LoVo (cell line): ENCODE results near the gene ARPC5.
A peak's percentile ranks its signal among the peaks of the same experiment; 100 is the strongest.
"Not testable (repeated sequence)": the region's sequence is repeated elsewhere in the genome, so short reads cannot be mapped to it uniquely, and the experiment has no call there.

Experiments used
- DNase-seq: peaks from one replicate; pipeline ENCODE4 v3.0.0-alpha.2; 2016; ENCODE audit warnings: low spot score

Gene ARPC5

DNA sequence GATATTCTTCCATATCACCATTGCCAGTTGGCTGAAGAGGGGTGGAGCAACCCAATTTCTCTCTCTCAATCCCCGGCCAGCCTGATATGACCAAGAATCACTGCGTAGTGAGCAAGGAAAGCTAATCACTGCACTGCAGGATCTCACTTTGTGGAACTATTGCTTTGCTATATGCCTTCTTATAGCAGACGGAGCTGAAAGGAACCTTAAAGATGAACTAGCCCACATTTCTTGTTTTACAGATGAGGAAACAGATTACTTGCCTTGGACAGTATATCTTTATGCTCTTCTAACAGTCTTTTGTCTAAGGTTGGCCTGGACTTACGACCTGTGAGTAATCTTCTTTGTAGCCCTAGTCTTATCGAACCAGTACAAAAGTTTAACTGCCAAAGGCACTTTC is 9.9 kb upstream of the ARPC5 start:
- no peak for DNase-seq

DNA sequence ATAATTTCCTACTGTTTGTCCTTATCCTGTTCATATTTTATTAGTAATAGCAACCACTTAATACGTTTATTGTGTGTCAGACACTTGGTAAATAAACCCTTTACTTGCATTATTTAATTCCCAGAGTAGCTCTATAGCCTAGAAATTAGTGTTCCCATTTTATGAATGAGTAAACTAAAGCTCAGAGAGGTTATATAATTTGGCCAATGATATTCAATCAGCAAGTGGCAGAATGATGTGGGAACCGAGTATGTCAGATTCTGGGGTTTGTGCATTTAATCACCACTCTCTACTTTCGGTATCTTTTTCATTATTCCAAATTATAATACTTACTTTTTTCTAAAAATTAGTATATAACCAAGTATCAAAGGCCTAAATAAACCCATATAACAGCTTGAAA is 6.6 kb upstream of the ARPC5 start:
- DNase-seq = no peak

DNA sequence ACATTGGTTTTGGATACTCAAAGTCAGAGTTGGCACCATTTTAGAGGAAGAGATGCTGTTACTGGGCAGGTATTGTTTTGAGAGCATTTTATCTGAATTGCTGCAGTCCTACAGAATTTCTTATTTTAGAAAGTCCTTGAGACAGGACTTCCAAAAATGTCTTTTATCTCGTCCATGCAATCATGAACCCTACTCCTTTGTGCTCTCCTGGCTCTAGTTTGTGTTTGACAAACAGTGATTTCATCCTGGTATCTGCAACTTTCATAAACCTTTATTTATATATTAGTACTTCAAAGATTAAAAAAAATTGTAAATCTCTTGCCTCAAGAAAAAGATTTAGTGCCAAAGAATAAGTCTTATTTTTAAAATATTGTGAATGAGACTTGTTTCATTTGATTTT is 4.6 kb upstream of the ARPC5 start:
- DNase-seq = no peak

DNA sequence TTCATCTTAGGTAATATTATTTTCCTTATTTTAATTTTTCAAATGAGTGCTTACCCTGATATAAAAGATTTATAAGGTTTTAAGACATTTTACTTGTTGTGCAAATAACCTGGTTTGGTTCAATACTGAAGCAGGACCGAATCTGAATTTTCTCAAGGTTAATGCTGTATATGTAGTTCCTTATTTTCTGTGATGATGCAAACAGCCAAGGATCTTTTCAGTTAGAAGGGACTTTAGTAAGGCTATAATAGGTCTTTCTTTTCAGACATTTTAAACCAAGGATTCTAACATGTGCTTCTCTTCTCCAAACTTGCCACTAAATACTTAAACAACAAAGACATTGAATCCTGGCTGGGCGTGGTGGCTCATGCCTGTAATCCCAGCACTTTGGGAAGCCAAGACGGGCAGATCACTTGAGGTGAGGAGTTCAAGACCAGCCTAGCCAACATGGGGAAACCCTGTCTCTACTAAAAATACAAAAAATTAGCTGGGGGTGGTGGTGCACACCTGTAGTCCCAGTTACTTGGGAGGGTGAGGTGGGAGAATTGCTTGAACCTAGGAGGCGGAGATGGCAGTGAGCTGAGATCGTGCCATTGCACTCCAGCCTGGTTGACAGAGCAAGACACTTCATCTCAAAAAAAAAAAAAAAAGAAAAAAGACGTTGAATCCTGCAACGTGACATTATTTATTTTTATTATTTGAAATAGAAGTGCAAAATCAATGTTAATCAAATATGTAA is 3.2 kb upstream of the ARPC5 start:
- DNase-seq = no peak

DNA sequence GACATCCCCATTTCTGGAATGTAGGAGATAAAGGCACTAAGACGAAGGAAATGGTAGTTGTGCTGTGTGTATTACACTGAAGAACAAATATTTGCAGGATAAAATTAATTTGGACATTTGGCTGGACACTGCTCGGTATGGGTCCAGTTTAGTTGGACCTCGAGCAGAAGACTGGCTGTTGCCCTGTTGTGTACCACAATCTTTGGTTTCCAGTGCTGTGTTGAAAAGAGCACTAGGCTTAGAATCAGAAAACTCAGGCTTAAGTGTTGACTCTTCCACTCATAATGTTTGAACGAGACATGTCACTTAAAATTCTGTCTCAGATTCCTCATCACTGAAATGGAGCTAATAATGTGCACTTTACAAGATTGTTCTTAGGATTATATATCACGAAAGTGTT is 1.2 kb upstream of the ARPC5 start:
- DNase-seq = no peak

DNA sequence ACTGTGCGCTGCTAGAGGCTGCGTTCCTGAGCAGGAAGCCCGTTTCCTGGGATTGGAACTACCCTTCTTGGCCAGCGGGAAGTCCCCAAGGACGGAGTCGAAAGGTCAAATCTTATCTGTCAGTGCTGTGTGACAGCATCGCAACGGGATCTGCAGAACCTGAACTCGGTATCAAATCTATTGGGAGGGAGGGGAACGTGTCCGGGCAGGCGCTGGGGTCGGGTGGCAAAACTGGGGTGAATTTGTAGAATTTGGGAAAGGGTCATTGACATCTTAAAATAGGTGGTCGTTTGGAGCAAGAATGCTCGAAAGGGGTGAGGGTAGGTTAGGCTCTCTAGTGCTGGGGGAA is 725 bp upstream of the ARPC5 start:
- no peak for DNase-seq

DNA sequence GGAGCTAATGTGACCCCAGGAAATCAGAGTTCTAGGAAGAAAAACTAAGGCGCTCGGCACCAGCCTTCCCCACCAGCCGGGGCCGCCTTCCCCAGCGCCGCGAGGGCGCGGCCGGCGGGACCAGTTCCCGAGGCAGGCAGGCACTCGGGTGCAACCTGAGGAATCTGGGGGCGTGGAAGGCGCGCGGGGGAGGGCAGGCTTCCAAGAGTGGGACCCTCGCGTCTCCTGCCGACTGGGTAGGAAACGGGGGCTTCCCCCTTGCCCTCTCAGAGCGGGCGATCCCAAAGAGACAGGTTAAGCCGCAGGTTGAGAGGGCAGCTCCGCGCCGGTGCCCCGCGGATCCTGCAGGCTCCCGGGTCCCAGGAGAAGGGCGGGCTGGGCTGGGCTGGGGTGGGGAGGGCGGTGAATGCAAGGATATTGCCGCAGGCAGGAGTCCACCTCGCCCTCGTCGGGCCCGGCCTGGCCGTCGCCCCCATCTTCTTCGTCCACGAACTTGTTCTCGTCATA is 431 bp downstream of the ARPC5 start:
- no peak for DNase-seq

DNA sequence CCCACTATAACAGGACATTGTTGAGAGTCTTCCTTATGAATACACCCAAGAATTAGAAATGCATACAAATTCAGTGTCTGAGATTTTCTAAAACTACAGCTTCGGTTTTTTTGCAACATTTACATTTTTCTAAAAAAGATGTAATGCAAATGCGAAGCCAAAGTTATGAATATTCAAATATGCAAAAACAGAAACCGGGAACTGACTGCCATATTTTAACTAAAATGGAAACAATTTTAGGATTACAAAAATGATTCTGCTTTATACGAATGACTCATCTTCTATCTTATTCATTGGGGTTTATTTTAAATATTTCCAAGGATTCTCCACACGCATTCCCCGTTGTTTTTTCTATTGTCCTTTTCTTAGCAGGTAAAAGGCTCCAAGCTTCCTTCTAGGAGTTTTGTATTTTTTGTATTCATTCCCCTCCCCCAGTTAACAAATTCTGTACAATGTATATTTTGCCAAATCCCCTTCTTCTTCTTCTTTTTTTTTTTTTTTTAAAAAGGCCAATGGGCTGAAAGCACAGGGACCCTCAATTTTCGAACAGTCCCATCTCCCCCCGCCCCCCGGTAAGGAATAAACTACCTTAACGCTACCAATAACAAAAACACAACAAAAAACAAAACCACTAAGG is 1.0 kb downstream of the ARPC5 start:
- DNase-seq = no peak

DNA sequence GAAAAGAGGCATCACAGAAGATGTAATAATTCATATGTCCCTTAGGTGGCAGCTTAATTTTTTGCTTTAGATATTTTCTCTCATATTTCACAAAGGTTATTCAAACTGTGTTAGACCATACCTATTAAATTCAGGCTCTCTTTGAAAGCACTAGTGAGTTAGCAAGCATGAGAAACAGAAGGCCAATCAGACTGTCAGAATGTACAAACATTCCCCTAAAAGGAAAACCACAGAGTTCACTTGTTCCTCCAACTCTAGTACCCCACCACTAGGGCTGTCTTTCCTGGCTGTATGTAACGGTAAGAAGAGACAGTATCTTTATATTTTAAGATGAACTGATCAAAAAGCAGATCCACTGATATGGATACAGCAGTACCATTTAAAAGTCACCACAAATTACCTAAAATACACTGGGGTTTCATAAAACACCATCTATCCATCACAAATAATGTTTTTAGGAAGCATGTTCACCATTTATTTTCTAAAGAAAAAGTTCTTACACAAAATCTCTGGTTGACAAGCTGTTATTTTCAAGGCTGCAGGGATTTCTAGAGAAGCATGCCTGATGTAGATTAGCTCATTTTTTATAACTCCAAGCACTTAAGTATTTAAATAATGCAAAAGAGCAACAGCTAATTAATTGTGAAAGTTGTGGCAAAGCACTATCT is 1.8 kb downstream of the ARPC5 start:
- DNase-seq = peak; percentile 59

DNA sequence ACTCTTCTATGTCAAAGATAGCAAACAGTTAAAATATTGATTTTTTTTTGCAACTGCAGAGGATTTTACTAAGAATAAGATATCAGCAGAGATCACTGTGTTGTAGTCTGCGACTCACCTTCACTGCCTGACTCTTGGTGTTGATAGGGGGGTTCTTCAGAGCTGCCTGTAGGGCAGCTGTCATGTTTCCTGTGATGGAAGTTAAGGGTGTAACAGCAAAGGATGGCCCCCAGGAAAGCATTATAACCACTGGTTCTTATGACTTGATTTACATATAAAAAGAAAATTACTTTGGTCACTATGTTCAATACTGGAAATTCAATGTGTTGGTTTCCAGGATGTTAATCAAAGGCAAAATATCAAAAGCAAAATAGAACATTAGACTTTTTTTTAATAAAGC is 2.6 kb downstream of the ARPC5 start:
- no peak for DNase-seq

DNA sequence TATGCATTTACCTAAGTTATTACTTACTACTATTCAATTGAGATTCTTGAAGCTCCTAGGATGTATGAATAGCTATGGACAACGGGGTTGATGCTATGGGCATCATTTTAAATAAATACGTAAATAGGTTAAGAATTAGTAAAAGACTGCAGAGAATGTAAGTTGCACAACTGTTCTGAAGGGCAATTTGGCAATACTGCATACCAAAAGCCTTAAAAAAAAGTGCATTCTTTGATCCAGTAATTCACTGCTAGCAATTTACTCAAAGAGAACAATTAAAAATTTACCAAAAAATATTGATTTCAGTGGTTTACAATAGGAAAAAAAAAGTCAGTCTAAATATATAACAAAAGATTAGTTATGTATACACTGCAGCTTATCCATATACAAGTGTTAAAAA is 3.5 kb downstream of the ARPC5 start:
- no peak for DNase-seq

DNA sequence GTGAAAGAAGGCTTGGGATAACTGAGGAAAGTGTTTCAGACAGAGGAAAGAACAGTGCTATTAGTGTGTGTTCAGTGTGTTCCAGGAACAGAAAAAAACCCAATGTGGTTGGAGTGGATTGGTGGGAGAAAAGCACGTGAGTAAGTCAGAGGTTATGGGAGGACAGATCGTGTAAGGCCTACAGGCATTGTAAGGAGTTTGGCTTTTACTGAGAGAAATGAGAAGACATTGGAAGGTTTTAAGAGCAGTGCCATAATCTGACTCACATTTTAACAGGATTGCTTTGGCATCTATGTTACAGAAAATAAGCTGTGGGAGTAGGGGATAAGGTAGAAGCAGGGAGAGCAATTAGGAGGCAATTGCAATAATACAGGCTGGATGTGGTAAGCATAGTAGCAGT is 4.8 kb downstream of the ARPC5 start:
- DNase-seq = no peak

DNA sequence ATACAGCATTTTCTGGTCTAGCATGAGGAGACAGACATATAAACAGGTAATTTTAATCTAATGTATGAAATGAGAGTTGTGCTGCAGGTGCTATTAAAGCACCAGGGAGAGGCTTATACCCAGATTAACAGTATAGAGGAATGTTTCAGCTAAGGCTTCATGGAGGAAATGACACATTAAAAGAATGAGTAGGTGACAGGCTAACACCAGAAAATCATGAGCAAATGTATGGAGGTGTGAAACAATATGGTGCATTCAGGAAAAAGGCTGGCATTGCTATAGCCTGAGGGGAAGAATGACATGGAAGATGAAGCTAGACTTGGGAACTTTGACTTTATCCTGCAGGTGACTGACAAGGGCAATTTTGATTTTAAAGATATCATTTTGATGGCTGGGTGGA is 7.0 kb downstream of the ARPC5 start:
- DNase-seq = no peak

DNA sequence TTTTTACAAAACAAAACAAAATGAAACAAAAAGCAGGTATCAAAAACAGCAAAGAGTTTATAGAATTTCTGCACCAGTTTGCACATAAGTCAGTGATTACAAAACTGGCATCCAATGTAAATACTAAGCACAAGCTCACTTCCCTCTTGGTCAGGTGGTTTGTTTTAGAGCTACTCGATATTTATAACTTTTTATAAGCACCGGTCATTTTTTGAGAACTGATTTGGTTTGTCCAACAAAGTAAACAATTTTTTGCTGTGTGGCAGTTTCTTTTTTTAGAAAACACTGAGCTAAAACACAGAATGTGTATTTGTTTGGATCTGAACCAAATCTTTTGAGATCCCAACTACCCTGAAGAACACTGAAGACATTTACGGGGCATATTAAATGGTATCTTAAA is 9.3 kb downstream of the ARPC5 start:
- not testable (repeated sequence) for DNase-seq

DNA sequence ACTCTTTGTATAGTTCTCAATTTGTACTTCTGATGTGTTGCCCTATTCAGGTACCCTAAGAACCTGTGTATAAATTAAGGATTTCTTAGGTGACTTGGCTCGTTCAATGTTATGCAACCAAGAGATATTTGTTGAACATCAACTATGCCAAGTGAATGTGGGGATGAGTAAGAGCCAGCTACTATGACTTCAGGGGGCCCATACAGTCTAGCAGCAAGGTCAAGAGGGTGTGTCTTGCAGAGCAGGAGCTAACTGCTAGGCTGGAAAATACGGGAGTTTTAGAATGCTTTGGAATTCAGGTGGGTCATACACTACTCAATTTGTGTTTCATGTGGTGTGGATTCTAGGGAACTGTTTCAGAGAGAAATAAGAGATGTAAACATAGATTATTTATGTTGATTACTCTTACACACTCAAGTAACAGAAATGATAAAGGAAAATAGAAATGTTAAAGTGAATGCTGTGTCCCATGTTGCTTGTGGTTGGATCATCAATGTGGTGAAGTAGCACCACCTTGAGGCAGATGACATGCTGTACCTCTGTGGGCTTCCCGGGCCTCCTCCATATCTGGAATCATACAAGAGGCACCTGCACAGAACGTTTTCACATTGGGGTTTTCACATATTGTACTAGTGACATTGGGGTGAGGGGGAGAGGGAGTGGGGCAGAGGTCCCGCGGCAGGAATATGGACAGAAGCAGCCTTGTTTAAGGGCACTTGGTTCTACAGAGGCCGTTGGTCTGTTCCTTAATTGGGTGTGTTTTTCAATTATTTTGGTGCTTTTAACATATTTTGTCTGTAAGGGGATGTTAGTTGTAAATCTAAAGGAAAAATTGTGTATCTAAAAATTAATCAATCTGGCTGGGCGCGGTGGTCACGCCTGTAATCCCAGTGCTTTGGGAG is 12.4 kb downstream of the ARPC5 start:
- peak; percentile 78 for DNase-seq

DNA sequence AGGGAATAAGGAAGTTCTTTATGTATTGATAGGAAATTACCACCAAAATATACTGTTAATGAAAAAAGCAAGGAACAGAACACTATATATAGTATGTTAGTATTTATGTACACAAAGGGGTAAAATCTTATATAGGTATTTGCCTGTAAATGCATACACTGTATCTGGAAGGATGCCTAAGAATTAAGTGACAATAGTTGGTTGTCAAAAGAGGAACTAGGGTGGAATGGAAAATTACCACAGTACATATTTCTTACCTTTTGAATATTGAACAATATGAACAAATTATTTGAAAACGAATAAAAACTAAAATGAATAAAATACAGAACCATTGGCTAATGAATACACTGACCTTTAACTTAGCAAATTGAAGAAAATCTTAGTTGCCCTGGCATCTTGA is 13.6 kb downstream of the ARPC5 start:
- DNase-seq = no peak

DNA sequence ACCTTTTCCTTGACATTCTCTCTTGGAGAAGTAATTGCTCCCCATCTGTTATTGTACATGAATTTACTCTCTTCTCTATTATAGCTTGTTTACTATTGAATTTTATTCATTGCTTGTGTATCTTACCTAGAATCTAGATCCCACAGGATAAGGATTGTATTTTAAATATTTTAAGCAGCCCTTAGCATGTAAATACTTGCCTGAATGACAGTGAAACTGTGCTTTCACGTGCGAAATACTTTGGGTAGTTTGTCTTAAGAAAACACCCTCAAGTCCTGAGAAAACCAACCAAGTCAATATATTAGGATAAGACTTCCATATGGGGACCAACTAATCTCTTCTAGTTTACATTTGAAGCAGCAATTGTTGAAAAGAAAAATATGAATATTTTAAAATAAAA is 15.3 kb downstream of the ARPC5 start:
- DNase-seq = no peak

DNA sequence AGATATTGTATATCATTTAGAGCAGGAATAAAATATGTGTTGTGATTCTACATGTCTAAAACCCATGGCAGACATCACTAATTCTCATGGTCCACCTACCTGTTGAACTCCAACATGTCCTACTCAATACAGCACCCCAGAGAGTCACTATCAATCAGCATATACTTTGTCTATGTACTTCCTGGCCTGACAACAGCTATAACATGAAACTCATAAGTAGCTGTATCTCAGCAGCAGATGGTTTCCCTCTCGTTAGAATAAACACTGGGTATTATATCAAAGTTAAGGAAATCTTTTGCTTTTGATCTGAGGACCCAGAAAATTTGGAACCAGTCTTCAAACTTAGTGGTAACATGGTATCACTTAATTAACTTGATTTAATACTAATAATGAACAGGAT is 15.8 kb downstream of the ARPC5 start:
- no peak for DNase-seq

DNA sequence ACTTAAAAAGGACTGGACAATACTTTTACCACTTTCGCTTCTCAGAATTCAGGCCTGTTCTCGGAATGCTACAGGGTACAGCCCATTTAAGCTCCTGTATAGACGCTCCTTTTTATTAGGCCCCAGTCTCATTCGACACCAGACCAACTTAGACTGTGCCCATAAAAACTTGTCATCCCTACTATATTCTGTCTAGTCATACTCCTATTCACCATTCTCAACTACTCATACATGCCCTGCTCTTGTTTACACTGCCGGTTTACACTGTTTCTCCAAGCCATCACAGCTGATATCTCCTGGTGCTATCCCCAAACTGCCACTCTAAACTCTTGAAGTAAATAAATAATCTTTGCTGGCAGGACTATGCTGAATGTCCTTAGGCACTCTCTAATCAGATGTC is 17.4 kb downstream of the ARPC5 start:
- DNase-seq = not testable (repeated sequence)

DNA sequence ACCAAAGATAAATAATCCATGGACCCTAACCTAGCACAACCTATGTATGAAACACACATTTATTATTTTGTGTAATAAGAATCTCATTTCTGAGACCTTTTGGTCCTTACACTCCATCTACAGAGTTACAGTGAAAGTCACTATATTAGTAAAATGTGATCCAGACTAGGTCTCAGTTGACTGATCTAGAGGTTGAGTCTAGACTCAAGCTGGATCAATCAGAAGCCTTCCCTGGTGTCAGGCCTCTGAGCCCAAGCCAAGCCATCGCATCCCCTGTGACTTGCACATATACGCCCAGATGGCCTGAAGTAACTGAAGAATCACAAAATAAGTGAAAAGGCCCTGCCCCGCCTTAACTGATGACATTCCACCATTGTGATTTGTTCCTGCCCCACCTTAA is 22.6 kb downstream of the ARPC5 start:
- peak; percentile 55 for DNase-seq

DNA sequence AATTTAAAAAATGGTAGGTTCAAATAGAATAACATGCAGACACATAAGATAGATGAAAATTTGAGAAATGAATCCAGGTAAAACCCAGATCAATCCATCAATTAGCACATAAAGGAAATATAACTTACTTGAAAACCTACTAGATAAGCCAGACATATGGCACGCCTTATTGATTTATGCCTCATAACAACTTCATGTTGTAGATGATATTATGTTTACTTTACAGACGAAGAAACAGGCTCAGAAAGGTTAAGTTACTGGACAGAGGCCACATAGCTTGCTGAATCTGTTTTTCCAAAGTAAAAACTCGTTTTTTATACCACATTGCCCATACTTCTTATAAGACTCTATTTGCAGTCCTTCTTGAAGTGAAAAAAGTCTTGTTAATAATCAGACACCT is 23.2 kb downstream of the ARPC5 start:
- no peak for DNase-seq

DNA sequence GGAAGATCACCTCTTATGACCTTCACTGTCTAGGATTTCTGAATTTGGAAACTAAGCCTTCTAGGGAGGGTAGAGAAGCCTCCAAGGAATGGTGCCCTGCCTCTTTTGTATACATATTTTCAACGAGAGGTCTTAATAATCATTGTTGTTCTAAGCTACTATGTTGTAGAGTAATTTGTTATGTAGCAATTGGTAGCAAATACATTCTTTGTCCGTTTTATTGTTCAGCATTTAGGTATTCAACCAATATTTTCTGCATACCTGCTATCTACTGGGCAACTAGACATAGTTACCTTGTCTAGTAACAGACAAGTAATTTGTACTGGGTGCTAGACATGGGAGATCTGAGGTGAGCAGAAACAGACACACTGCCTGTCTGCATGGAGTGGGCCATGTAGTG is 24.6 kb downstream of the ARPC5 start:
- DNase-seq = no peak
